Vagina (tissue), 2 donors: Measurements from ENCODE around the gene DYNC1I1. TPM values are rescaled to one million over a fixed set of nuclear protein-coding genes. Genes with fewer than 3 reads are reported as not detected.

Source experiments
- DNase-seq, 2 donors: peaks; one replicate each; pipeline ENCODE4 v3.0.0-alpha.2; 2017; ENCODE audit errors: extremely low spot score in 2 of 2
- H3K27ac ChIP-seq: fragments of 200-600 bp; sonication (generic); one replicate; pipeline ENCODE4 v1.5.1; 2019
- H3K27me3 ChIP-seq: fragments of 200-600 bp; sonication (generic); one replicate; pipeline ENCODE4 v1.5.1; 2019
- H3K36me3 ChIP-seq, 2 donors: fragments of 200-600 bp; sonication (generic); one replicate each; pipeline ENCODE4 v1.5.1; 2017 to 2019
- H3K4me1 ChIP-seq: fragments of 200-600 bp; sonication (generic); one replicate; pipeline ENCODE4 v1.5.1; 2019
- H3K4me3 ChIP-seq, 2 donors: fragments of 200-600 bp; sonication (generic); 1 replicate in 1 of 2; 2 replicates in 1 of 2; pipeline ENCODE4 v1.5.1; 2016 to 2019
- H3K9me3 ChIP-seq: fragments of 200-600 bp; sonication (generic); one replicate; pipeline ENCODE4 v1.5.1; 2019
- CTCF ChIP-seq, 3 experiments: fragments of 450-650 bp in 2 of 3; fragments of 200-600 bp in 1 of 3; sonication (generic) in 1 of 3; IDR thresholded peaks; one replicate each; pipeline ENCODE4 v1.5.1; 2017 to 2019; ENCODE audit warnings: antibody characterized with exemption in 3 of 3, mild to moderate bottlenecking in 2 of 3, moderate library complexity in 2 of 3
- POLR2A ChIP-seq, 2 donors: fragments of 450-650 bp; IDR thresholded peaks; one replicate each; pipeline ENCODE4 v1.6.1; 2017; ENCODE audit warnings: antibody characterized with exemption in 2 of 2, mild to moderate bottlenecking in 2 of 2, moderate library complexity in 2 of 2
- POLR2AphosphoS5 ChIP-seq, 2 donors: sonication (generic); formaldehyde crosslinking; IDR thresholded peaks; one replicate each; pipeline ENCODE4 v1.9.0; 2017; ENCODE audit warnings: antibody characterized with exemption in 2 of 2, mild to moderate bottlenecking in 2 of 2, low read depth in 1 of 2; ENCODE audit not compliant: insufficient read depth in 1 of 2
- intact Hi-C: fragments of 100-400 bp; cut with DNase I; formaldehyde crosslinking; loops from one replicate; pipeline ENCODE4 v1.15.1; 2023
- total RNA-seq: library from RNA; depleted of rRNA; stranded (reverse); fragments of >200 nt; gene quantifications from one replicate; pipeline ENCODE4 v1.2.3, GENCODE V29; 2016

Gene DYNC1I1
- total RNA-seq, 1 donor from 2014 or later: 12.0 TPM

GRCh38 chr7:95996174-95996573 is 223.8 kb downstream of the DYNC1I1 start:
- no peak overlapping the region for H3K27ac ChIP-seq
- no peaks in the 10 kb centered on the region for H3K36me3 ChIP-seq
- no peak overlapping the region for H3K4me3 ChIP-seq
- H3K9me3 ChIP-seq: no peaks in the 10 kb centered on the region
- DNase-seq: no peak
- H3K4me1 ChIP-seq: no peaks in the 10 kb centered on the region
- TF ChIP-seq POLR2A (IDR thresholded peaks at IDR 0.05): no peak
- H3K27me3 ChIP-seq: no peaks in the 10 kb centered on the region
- intact Hi-C loops: no loop called here

GRCh38 chr7:95996886-95997285 is 224.5 kb downstream of the DYNC1I1 start:
- TF ChIP-seq CTCF (IDR thresholded peaks at IDR 0.05) (no peak), POLR2A (IDR thresholded peaks at IDR 0.05) (no peak), POLR2AphosphoS5 (IDR thresholded peaks at IDR 0.05; ENCODE audit: insufficient read depth in 1 of 2, low read depth in 1 of 2) (no peak)

GRCh38 chr7:95997632-95998031 is 225.3 kb downstream of the DYNC1I1 start:
- no peaks in the 10 kb centered on the region for H3K4me1 ChIP-seq
- no peak for TF ChIP-seq CTCF (IDR thresholded peaks at IDR 0.05)
- no peak for TF ChIP-seq POLR2A (IDR thresholded peaks at IDR 0.05)
- no peaks in the 10 kb centered on the region for H3K27me3 ChIP-seq
- DNase-seq: no peak
- H3K36me3 ChIP-seq: no peaks in the 10 kb centered on the region
- H3K27ac ChIP-seq: no peak overlapping the region
- H3K9me3 ChIP-seq: no peaks in the 10 kb centered on the region
- no peak overlapping the region for H3K4me3 ChIP-seq
- intact Hi-C loops: no loop called here

More at GRCh38 chr7:95996886-95997285, 224.5 kb downstream of the DYNC1I1 start:
- Histone ChIP-seq H3K4me1 (no peaks in the 10 kb centered on the region), H3K27me3 (no peaks in the 10 kb centered on the region), H3K27ac (no peak overlapping the region), H3K9me3 (no peaks in the 10 kb centered on the region), H3K4me3 (no peak overlapping the region), H3K36me3 (no peaks in the 10 kb centered on the region)
- no peak for DNase-seq
- intact Hi-C loops: no loop called here

GRCh38 chr7:95999481-95999880 is 227.1 kb downstream of the DYNC1I1 start:
- TF ChIP-seq POLR2AphosphoS5 (IDR thresholded peaks at IDR 0.05; ENCODE audit: insufficient read depth in 1 of 2, low read depth in 1 of 2) (no peak), CTCF (IDR thresholded peaks at IDR 0.05) (no peak), POLR2A (IDR thresholded peaks at IDR 0.05) (no peak)
- no peaks in the 10 kb centered on the region for H3K4me1 ChIP-seq
- H3K9me3 ChIP-seq: no peaks in the 10 kb centered on the region
- H3K4me3 ChIP-seq: no peak overlapping the region
- no peak for DNase-seq
- H3K27ac ChIP-seq: no peak overlapping the region
- no peaks in the 10 kb centered on the region for H3K36me3 ChIP-seq
- H3K27me3 ChIP-seq: no peaks in the 10 kb centered on the region
- intact Hi-C loops: no loop called here

- TF ChIP-seq POLR2AphosphoS5 (IDR thresholded peaks at IDR 0.05; ENCODE audit: insufficient read depth in 1 of 2, low read depth in 1 of 2): no peak
- TF ChIP-seq CTCF (IDR thresholded peaks at IDR 0.05): no peak
- TF ChIP-seq POLR2A (IDR thresholded peaks at IDR 0.05): no peak
- H3K4me3 ChIP-seq: no peak overlapping the region
- no peaks in the 10 kb centered on the region for H3K36me3 ChIP-seq
- intact Hi-C loops: no loop called here
- no peaks in the 10 kb centered on the region for H3K9me3 ChIP-seq
- H3K27me3 ChIP-seq: no peaks in the 10 kb centered on the region
- H3K4me1 ChIP-seq: no peaks in the 10 kb centered on the region
- H3K27ac ChIP-seq: no peak overlapping the region
- DNase-seq: no peak
Measured at GRCh38 chr7:96004578-96004977, 232.2 kb downstream of the DYNC1I1 start.

- Histone ChIP-seq H3K36me3 (no peaks in the 10 kb centered on the region), H3K27me3 (no peaks in the 10 kb centered on the region), H3K4me1 (no peaks in the 10 kb centered on the region), H3K9me3 (no peaks in the 10 kb centered on the region), H3K4me3 (no peak overlapping the region), H3K27ac (no peak overlapping the region)
- TF ChIP-seq POLR2AphosphoS5 (IDR thresholded peaks at IDR 0.05; ENCODE audit: insufficient read depth in 1 of 2, low read depth in 1 of 2) (no peak), CTCF (IDR thresholded peaks at IDR 0.05) (no peak), POLR2A (IDR thresholded peaks at IDR 0.05) (no peak)
- intact Hi-C loops: no loop called here
- DNase-seq: no peak
Measured at GRCh38 chr7:96005271-96005670, 232.9 kb downstream of the DYNC1I1 start.
